Measurements from ENCODE around the gene PYCARD. TPM values are rescaled to one million over a fixed set of nuclear protein-coding genes. Genes with fewer than 3 reads are reported as not detected.

The PYCARD gene
- total RNA-seq, 1 donor: 29.3 TPM

DNA sequence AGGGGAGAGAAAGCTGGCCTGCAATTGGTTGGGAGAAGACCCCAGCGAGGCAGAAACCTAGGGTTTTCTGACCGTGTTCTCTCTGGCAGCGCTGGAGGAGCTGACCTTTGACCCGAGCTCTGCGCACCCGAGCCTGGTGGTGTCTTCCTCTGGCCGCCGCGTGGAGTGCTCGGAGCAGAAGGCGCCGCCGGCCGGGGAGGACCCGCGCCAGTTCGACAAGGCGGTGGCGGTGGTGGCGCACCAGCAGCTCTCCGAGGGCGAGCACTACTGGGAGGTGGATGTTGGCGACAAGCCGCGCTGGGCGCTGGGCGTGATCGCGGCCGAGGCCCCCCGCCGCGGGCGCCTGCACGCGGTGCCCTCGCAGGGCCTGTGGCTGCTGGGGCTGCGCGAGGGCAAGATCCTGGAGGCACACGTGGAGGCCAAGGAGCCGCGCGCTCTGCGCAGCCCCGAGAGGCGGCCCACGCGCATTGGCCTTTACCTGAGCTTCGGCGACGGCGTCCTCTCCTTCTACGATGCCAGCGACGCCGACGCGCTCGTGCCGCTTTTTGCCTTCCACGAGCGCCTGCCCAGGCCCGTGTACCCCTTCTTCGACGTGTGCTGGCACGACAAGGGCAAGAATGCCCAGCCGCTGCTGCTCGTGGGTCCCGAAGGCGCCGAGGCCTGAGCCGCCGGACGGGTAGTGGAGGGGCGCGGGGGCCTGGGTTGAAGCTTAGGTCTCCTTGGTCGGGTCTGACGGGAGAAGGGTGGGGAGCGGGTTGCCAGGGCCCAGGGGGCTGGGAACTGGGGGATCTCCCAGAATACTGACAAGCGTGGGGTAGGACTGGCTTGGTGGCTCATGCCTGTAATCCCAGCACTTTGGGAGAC is 21.8 kb upstream of the PYCARD start:
- TF ChIP-seq, protein P1, sequence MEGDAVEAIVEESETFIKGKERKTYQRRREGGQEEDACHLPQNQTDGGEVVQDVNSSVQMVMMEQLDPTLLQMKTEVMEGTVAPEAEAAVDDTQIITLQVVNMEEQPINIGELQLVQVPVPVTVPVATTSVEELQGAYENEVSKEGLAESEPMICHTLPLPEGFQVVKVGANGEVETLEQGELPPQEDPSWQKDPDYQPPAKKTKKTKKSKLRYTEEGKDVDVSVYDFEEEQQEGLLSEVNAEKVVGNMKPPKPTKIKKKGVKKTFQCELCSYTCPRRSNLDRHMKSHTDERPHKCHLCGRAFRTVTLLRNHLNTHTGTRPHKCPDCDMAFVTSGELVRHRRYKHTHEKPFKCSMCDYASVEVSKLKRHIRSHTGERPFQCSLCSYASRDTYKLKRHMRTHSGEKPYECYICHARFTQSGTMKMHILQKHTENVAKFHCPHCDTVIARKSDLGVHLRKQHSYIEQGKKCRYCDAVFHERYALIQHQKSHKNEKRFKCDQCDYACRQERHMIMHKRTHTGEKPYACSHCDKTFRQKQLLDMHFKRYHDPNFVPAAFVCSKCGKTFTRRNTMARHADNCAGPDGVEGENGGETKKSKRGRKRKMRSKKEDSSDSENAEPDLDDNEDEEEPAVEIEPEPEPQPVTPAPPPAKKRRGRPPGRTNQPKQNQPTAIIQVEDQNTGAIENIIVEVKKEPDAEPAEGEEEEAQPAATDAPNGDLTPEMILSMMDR (IDR thresholded peaks at IDR 0.05; ENCODE audit: insufficient read depth, low read length): no peak
- H3K4me3 ChIP-seq (ENCODE audit: low read depth, low read length): no peak overlapping the region
- DNase-seq (ENCODE audit: low read depth): no peak

DNA sequence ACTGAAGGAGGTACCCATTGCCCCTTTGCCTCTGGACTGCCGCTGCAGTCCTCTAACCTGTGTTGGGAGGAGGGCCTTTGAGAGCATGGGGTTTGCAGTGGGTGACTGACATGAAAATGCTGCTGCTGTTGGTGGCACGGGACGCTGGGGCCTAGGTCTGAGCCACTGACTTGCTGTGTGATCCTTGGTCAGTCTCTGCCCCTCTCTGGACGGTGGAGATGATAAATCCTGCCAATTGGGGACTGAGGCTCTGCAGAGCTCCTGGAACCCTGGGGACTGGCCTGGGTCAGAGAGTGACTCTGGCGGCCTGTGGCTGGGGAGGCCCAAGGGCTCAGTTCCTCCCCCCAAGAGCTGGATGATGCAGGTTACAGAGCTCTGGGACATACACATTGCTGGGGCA is 20.5 kb upstream of the PYCARD start:
- H3K4me3 ChIP-seq (ENCODE audit: low read depth, low read length): no peak overlapping the region
- TF ChIP-seq, protein P1 (IDR thresholded peaks at IDR 0.05; ENCODE audit: insufficient read depth, low read length): no peak
- DNase-seq (ENCODE audit: low read depth): no peak

DNA sequence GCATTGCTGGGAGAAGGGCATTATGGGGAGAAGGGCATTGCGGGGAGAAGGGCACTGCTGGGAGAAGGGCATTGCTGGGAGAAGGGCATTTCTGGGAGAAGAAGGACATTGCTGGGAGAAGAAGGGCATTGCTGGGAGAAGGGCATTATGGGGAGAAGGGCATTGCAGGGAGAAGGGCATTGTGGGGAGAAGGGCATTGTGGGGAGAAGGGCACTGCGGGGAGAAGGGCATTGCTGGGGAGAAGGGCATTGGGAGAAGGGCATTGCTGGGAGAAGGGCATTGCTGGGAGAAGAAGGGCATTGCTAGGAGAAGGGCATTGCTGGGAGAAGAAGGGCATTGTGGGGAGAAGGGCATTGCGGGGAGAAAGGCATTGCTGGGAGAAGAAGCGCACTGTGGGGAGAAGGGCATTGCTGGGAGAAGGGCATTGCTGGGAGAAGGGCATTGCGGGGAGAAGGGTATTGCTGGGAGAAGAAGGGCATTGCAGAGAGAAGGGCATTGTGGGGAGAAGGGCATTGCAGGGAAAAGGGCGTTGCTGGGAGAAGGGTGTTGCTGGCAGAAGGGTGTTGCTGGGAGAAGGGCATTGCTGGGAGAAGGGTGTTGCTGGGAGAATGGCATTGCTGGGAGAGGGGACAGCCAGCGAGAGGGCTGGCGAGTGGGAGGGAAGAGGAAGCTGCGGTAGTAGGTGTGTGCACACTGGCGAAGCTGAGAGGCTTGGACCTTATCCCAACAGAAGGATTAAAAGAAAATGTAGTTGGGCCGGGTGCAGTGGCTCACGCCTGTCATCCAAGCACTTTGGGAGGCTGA is 19.0 kb upstream of the PYCARD start:
- DNase-seq (ENCODE audit: low read depth): no peak
- TF ChIP-seq, protein P1 (IDR thresholded peaks at IDR 0.05; ENCODE audit: insufficient read depth, low read length): no peak
- no peak overlapping the region for H3K4me3 ChIP-seq (ENCODE audit: low read depth, low read length)

DNA sequence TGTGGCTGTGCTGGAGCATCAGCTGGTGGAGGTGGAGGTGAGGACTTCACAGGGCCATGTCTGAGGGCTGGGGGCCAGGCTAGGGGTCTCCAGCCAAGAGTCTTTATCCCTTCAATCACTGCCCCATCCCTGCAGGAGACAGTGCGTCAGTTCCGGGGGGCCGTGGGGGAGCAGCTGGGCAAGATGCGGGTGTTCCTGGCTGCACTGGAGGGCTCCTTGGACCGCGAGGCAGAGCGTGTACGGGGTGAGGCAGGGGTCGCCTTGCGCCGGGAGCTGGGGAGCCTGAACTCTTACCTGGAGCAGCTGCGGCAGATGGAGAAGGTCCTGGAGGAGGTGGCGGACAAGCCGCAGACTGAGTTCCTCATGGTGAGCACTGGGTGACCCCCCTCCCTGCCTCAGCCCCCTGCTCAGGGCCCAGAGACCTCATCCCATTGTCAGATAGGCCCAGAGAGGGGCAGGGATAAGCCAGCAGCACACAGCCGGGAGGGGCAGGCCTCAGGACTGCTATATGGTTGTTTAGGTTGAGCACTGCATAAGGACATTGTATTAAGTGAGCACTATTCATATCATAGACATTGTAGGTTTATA is 16.7 kb upstream of the PYCARD start:
- TF ChIP-seq, protein P1 (IDR thresholded peaks at IDR 0.05; ENCODE audit: insufficient read depth, low read length): no peak
- no peak overlapping the region for H3K4me3 ChIP-seq (ENCODE audit: low read depth, low read length)
- DNase-seq (ENCODE audit: low read depth): no peak

DNA sequence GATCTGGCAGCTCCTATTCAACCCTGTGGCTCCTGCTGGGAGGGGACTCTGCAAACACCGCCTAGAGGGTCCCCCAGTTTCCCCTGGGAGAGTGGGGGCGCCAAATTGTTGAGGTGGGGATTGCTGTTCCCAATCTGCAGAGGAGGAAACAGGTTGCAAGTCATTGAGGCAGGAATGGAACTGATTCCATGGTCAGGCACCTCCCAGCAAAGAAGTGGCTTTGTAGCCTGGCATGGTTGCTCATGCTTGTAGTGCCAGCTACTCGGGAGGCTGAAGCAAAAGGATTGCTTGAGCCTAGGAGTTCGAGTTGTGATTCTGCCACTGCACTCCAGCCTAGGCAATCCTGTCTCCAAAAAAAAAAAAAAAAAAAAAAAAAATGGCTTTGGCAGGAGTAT is 14.6 kb upstream of the PYCARD start:
- no peak for DNase-seq (ENCODE audit: low read depth)
- no peak overlapping the region for H3K4me3 ChIP-seq (ENCODE audit: low read depth, low read length)
- TF ChIP-seq, protein P1 (IDR thresholded peaks at IDR 0.05; ENCODE audit: insufficient read depth, low read length): no peak

DNA sequence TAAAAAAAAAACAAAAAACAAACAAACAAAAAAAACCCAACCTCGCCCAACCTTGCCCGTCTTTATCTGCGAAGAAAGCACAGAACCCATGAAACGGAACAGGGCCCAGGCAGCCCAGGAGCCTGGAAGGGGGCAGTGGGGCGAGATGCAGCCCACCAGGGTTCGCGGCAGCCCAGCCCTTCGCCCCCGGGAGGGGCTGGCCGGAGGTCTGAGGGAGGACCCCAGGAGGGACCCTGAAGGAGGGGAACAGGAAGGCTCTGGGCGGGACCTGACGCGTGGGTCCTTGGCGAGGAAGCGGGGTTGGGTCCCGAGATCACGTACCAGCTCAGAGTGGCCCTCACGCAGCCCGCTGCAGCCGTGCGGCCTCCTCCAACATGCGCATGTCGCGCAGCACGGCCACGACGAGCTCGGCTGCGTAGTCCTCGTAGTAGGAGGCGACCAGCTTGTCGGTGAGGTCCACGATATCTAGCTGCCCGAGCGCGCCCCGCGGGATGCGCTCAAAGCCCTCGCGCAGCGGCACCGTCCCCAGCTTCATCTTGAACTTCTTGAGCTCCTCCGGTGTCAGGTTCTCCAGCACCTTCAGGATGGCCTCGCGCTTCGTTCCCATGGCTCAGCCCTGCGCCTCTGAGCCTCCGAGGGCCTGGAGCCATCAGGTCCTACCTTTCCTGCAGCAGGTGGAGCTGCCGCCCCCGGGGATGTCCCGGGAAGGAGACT is 14.0 kb upstream of the PYCARD start, which contains the start of gene PYDC1:
Gene PYDC1, minus strand, starts transcription at position 714 of the 714 bp plus-strand sequence. Its CDS starts 107 bp downstream, at position 607.
- no peak within 1 kb of the TSS for H3K4me3 ChIP-seq (ENCODE audit: low read depth, low read length)
- TF ChIP-seq, protein P1 (IDR thresholded peaks at IDR 0.05; ENCODE audit: insufficient read depth, low read length): no peak
- no peak for DNase-seq (ENCODE audit: low read depth)
